Vagina (tissue), 2 donors: ENCODE results near the gene NPAS2. TPM values are rescaled to one million over a fixed set of nuclear protein-coding genes. Genes with fewer than 3 reads are reported as not detected.

Experiments
- DNase-seq, 2 donors: peaks; one replicate each; pipeline ENCODE4 v3.0.0-alpha.2; 2017; ENCODE audit errors: extremely low spot score in 2 of 2
- H3K27ac ChIP-seq: fragments of 200-600 bp; sonication (generic); one replicate; pipeline ENCODE4 v1.5.1; 2019
- H3K27me3 ChIP-seq: fragments of 200-600 bp; sonication (generic); one replicate; pipeline ENCODE4 v1.5.1; 2019
- H3K36me3 ChIP-seq, 2 donors: fragments of 200-600 bp; sonication (generic); one replicate each; pipeline ENCODE4 v1.5.1; 2017 to 2019
- H3K4me1 ChIP-seq: fragments of 200-600 bp; sonication (generic); one replicate; pipeline ENCODE4 v1.5.1; 2019
- H3K4me3 ChIP-seq, 2 donors: fragments of 200-600 bp; sonication (generic); 1 replicate in 1 of 2; 2 replicates in 1 of 2; pipeline ENCODE4 v1.5.1; 2016 to 2019
- H3K9me3 ChIP-seq: fragments of 200-600 bp; sonication (generic); one replicate; pipeline ENCODE4 v1.5.1; 2019
- POLR2A ChIP-seq, 2 donors: fragments of 450-650 bp; IDR thresholded peaks; one replicate each; pipeline ENCODE4 v1.6.1; 2017; ENCODE audit warnings: antibody characterized with exemption in 2 of 2, mild to moderate bottlenecking in 2 of 2, moderate library complexity in 2 of 2
- POLR2AphosphoS5 ChIP-seq, 2 donors: sonication (generic); formaldehyde crosslinking; IDR thresholded peaks; one replicate each; pipeline ENCODE4 v1.9.0; 2017; ENCODE audit warnings: antibody characterized with exemption in 2 of 2, mild to moderate bottlenecking in 2 of 2, low read depth in 1 of 2; ENCODE audit not compliant: insufficient read depth in 1 of 2
- intact Hi-C: fragments of 100-400 bp; cut with DNase I; formaldehyde crosslinking; loops from one replicate; pipeline ENCODE4 v1.15.1; 2023
- total RNA-seq: library from RNA; depleted of rRNA; stranded (reverse); fragments of >200 nt; gene quantifications from one replicate; pipeline ENCODE4 v1.2.3, GENCODE V29; 2016
- TF ChIP-seq, protein P1 (sequence below), 3 experiments: fragments of 450-650 bp in 2 of 3; fragments of 200-600 bp in 1 of 3; sonication (generic) in 1 of 3; IDR thresholded peaks; one replicate each; pipeline ENCODE4 v1.5.1; 2017 to 2019; ENCODE audit warnings: antibody characterized with exemption in 3 of 3, mild to moderate bottlenecking in 2 of 3, moderate library complexity in 2 of 3

NPAS2 gene
- total RNA-seq, 1 donor from 2014 or later = 37.6 TPM

- no peaks in the 10 kb centered on the region for H3K27me3 ChIP-seq
- no peak for DNase-seq
- no peak overlapping the region for H3K27ac ChIP-seq
- intact Hi-C loops = no loop called here
- H3K9me3 ChIP-seq = no peaks in the 10 kb centered on the region
- peaks cover 18% of the 10 kb centered on the region for H3K4me1 ChIP-seq
- H3K4me3 ChIP-seq = no peak overlapping the region
- TF ChIP-seq POLR2A (IDR thresholded peaks at IDR 0.05) = no peak
- no peak for TF ChIP-seq POLR2AphosphoS5 (IDR thresholded peaks at IDR 0.05; ENCODE audit: insufficient read depth in 1 of 2, low read depth in 1 of 2)
- TF ChIP-seq, protein P1, sequence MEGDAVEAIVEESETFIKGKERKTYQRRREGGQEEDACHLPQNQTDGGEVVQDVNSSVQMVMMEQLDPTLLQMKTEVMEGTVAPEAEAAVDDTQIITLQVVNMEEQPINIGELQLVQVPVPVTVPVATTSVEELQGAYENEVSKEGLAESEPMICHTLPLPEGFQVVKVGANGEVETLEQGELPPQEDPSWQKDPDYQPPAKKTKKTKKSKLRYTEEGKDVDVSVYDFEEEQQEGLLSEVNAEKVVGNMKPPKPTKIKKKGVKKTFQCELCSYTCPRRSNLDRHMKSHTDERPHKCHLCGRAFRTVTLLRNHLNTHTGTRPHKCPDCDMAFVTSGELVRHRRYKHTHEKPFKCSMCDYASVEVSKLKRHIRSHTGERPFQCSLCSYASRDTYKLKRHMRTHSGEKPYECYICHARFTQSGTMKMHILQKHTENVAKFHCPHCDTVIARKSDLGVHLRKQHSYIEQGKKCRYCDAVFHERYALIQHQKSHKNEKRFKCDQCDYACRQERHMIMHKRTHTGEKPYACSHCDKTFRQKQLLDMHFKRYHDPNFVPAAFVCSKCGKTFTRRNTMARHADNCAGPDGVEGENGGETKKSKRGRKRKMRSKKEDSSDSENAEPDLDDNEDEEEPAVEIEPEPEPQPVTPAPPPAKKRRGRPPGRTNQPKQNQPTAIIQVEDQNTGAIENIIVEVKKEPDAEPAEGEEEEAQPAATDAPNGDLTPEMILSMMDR (IDR thresholded peaks at IDR 0.05) = no peak
- no peaks in the 10 kb centered on the region for H3K36me3 ChIP-seq
These were observed 142.6 kb downstream of the NPAS2 start for GRCh38 chr2:100962366-100963025.

- Histone ChIP-seq H3K36me3 (no peaks in the 10 kb centered on the region), H3K27ac (no peak overlapping the region), H3K4me3 (no peak overlapping the region), H3K9me3 (no peaks in the 10 kb centered on the region), H3K27me3 (no peaks in the 10 kb centered on the region), H3K4me1 (peaks cover 17% of the 10 kb centered on the region)
- intact Hi-C loops = no loop called here
- DNase-seq = no peak
- TF ChIP-seq, protein P1 (IDR thresholded peaks at IDR 0.05) = no peak
- TF ChIP-seq POLR2AphosphoS5 (IDR thresholded peaks at IDR 0.05; ENCODE audit: insufficient read depth in 1 of 2, low read depth in 1 of 2) = no peak
- no peak for TF ChIP-seq POLR2A (IDR thresholded peaks at IDR 0.05)
These were observed 143.1 kb downstream of the NPAS2 start for GRCh38 chr2:100963026-100963375.

DNA sequence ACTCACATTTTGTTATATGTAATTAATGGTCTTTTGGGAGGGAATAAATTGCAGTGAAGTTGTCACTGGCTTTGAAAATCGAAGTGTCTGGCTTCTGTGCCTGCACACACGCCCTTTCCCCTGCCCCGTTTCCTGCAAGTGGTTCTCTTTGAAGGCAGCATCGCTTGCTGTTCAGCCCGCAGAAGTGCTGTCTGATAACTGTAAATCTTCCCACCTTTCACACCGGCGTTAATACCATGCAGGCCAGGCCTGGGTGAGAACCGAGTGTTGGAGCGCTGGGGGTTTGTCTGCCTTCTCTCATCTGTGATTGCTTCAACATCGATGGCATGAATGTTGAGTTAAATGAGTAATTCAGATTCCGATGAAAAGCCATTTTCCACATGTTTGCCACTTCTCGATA lies 144.3 kb downstream of the NPAS2 start:
- Histone ChIP-seq H3K27ac (no peak overlapping the region), H3K36me3 (no peaks in the 10 kb centered on the region)

DNA sequence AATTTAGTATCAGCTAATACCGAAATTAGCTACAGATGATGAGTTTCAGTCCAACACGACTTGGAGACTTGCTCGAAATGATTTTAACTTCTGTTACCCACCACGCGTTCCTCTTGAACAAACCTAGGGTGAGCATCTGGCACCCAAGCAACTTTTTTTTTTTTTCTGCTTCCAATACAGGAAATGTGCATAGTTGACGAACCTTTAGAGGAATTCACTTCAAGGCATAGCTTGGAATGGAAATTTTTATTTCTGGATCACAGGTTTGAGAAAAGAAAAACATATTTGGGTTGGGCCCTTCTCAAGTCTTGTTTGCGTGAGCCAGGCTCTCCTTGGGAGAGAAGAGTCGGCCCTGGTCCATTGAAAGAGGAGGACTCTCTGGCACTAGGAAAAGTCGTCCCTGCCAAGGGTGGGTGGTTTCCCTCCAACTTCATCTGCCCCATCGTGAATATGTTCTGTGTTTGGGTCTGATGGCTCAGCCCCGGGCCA lies 144.8 kb downstream of the NPAS2 start:
- TF ChIP-seq, protein P1 (IDR thresholded peaks at IDR 0.05) = no peak
- TF ChIP-seq POLR2A (IDR thresholded peaks at IDR 0.05) = no peak
- no peak for TF ChIP-seq POLR2AphosphoS5 (IDR thresholded peaks at IDR 0.05; ENCODE audit: insufficient read depth in 1 of 2, low read depth in 1 of 2)
- no peaks in the 10 kb centered on the region for H3K9me3 ChIP-seq
- H3K4me1 ChIP-seq = peaks cover 11% of the 10 kb centered on the region
- no peaks in the 10 kb centered on the region for H3K36me3 ChIP-seq
- intact Hi-C loops = no loop called here
- H3K4me3 ChIP-seq = no peak overlapping the region
- H3K27me3 ChIP-seq = no peaks in the 10 kb centered on the region
- DNase-seq = no peak
- H3K27ac ChIP-seq = no peak overlapping the region

More for the DNA sequence above, 144.3 kb downstream of the NPAS2 start:
- Histone ChIP-seq H3K27me3 (no peaks in the 10 kb centered on the region), H3K4me3 (no peak overlapping the region), H3K4me1 (peaks cover 11% of the 10 kb centered on the region), H3K9me3 (no peaks in the 10 kb centered on the region)
- no peak for TF ChIP-seq POLR2AphosphoS5 (IDR thresholded peaks at IDR 0.05; ENCODE audit: insufficient read depth in 1 of 2, low read depth in 1 of 2)
- TF ChIP-seq, protein P1 (IDR thresholded peaks at IDR 0.05) = no peak
- no peak for TF ChIP-seq POLR2A (IDR thresholded peaks at IDR 0.05)
- no peak for DNase-seq
- intact Hi-C loops = no loop called here

DNA sequence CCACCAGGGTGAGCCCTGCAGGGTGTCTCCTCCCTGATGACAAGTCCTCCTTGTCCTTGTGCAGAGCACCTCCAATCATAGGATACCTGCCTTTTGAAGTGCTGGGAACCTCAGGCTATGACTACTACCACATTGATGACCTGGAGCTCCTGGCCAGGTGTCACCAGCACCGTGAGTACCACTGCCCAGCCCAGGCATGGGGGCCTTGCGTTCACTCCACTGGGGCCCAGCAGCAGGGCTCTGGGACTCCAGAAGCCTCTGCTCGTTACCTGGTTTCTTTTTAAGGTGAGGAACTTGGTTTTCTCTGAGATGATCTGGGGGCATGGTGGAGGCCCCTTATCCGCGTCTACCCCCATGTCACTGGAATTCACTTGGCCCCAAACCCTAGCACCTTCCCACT lies 145.7 kb downstream of the NPAS2 start:
- Histone ChIP-seq H3K4me3 (no peak overlapping the region), H3K36me3 (no peaks in the 10 kb centered on the region), H3K4me1 (peaks cover 11% of the 10 kb centered on the region), H3K27me3 (no peaks in the 10 kb centered on the region), H3K9me3 (no peaks in the 10 kb centered on the region), H3K27ac (no peak overlapping the region)
- TF ChIP-seq, protein P1 (IDR thresholded peaks at IDR 0.05) = no peak
- TF ChIP-seq POLR2A (IDR thresholded peaks at IDR 0.05) (no peak), POLR2AphosphoS5 (IDR thresholded peaks at IDR 0.05; ENCODE audit: insufficient read depth in 1 of 2, low read depth in 1 of 2) (no peak)
- intact Hi-C loops = no loop called here
- no peak for DNase-seq
